Fibroblast of lung (primary cell): Measurements from ENCODE around the gene TSHZ2. TPM values are rescaled to one million over a fixed set of nuclear protein-coding genes. Genes with fewer than 3 reads are reported as not detected.

Experiments used
- DNase-seq, 2 donors: peaks; one replicate each; pipeline versions ENCODE4 v3.0.0 to v3.0.0-alpha.2; 2010; ENCODE audit warnings: low read depth in 2 of 2
- H2AFZ ChIP-seq: 2 replicates; pipeline ENCODE4 v1.5.1; 2012; ENCODE audit warnings: low read length, control low read depth, inconsistent platforms
- H3K27ac ChIP-seq: 2 replicates; pipeline ENCODE4 v1.5.1; 2011; ENCODE audit warnings: low read length, control low read depth; ENCODE audit not compliant: insufficient read depth
- H3K27me3 ChIP-seq: 2 replicates; pipeline ENCODE4 v1.5.1; 2011; ENCODE audit warnings: mild to moderate bottlenecking, low read length; ENCODE audit not compliant: control insufficient read depth, insufficient read depth
- H3K36me3 ChIP-seq: 2 replicates; pipeline ENCODE4 v1.5.1; 2011; ENCODE audit warnings: low read length; ENCODE audit not compliant: control insufficient read depth, insufficient read depth
- H3K4me1 ChIP-seq: 2 replicates; pipeline ENCODE4 v1.5.1; 2011; ENCODE audit warnings: low read length; ENCODE audit not compliant: control insufficient read depth, insufficient read depth; ENCODE audit errors: extremely low read depth
- H3K4me2 ChIP-seq: 2 replicates; pipeline ENCODE4 v1.5.1; 2011; ENCODE audit warnings: low read length, control low read depth; ENCODE audit not compliant: insufficient read depth; ENCODE audit errors: extremely low read depth
- H3K4me3 ChIP-seq, 4 experiments: fragments of 200-600 bp in 1 of 4; sonication (generic) in 1 of 4; replicated peaks in 1 of 4; 2 replicates each; pipeline ENCODE4 v1.5.1; 2011 to 2016; ENCODE audit warnings: low read length in 4 of 4, low read depth in 3 of 4, mild to moderate bottlenecking in 3 of 4, control low read depth in 2 of 4, inconsistent platforms in 1 of 4, mixed read lengths in 1 of 4; ENCODE audit not compliant: insufficient read depth in 1 of 4; ENCODE audit errors: control extremely low read depth in 1 of 4
- H3K79me2 ChIP-seq: 2 replicates; pipeline ENCODE4 v1.5.1; 2012; ENCODE audit warnings: mild to moderate bottlenecking, low read length, inconsistent platforms; ENCODE audit not compliant: control insufficient read depth, insufficient read depth
- H3K9ac ChIP-seq: 2 replicates; pipeline ENCODE4 v1.5.1; 2011; ENCODE audit warnings: mild to moderate bottlenecking, low read length, control low read depth; ENCODE audit not compliant: insufficient read depth
- H3K9me3 ChIP-seq: 2 replicates; pipeline ENCODE4 v1.5.1; 2012; ENCODE audit warnings: low read depth, low read length; ENCODE audit not compliant: control insufficient read depth, insufficient read depth
- H4K20me1 ChIP-seq: 2 replicates; pipeline ENCODE4 v1.5.1; 2011; ENCODE audit warnings: low read length; ENCODE audit not compliant: control insufficient read depth, insufficient read depth; ENCODE audit errors: extremely low read depth
- CTCF ChIP-seq, 2 donors: IDR thresholded peaks in 1 of 2; conservative IDR thresholded peaks in 1 of 2; 1 replicate in 1 of 2; 2 replicates in 1 of 2; pipeline ENCODE4 v1.5.1; 2011 to 2012; ENCODE audit warnings: low read length in 2 of 2, control low read depth in 1 of 2, inconsistent platforms in 1 of 2, low read depth in 1 of 2, mild to moderate bottlenecking in 1 of 2
- EZH2 ChIP-seq: IDR thresholded peaks from 2 replicates; pipeline ENCODE4 v1.5.1; 2012; ENCODE audit warnings: low read length, control low read depth, mild to moderate bottlenecking; ENCODE audit errors: missing control alignments
- polyA plus RNA-seq, 2 donors: library from polyadenylated mRNA; depleted of rRNA in 1 of 2; stranded (reverse) in 1 of 2; unstranded in 1 of 2; fragments of >200 nt; gene quantifications; 2 replicates each; pipeline ENCODE4 v1.2.1, GENCODE V29; 2011 to 2012; ENCODE audit warnings: missing spikeins in 1 of 2
- total RNA-seq: library from RNA; depleted of rRNA; stranded (reverse); fragments of >200 nt; gene quantifications from 2 replicates; pipeline ENCODE4 v1.2.1, GENCODE V29; 2014

The TSHZ2 gene
- total and polyA plus RNA-seq, 2 donors (not counting 1 experiment from before 2014, with no cell fraction given), result 0.15 to 2.6 TPM

GRCh38 chr20:53227523-53227922, 255.4 kb downstream of the TSHZ2 start:
- Histone ChIP-seq H2AFZ (no peak overlapping the region), H3K4me2 (no peak overlapping the region), H3K27ac (no peak overlapping the region), H3K4me3 (no peak overlapping the region), H3K27me3 (no peaks in the 10 kb centered on the region), H3K9me3 (no peaks in the 10 kb centered on the region), H3K4me1 (no peaks in the 10 kb centered on the region), H4K20me1 (no peaks in the 10 kb centered on the region), H3K36me3 (no peaks in the 10 kb centered on the region), H3K79me2 (no peaks in the 10 kb centered on the region), H3K9ac (no peak overlapping the region)
- peak; percentile 36 to 75 for DNase-seq
- TF ChIP-seq EZH2, result no peak
- TF ChIP-seq CTCF (conservative IDR thresholded peaks at IDR 0.05 in 1 of 2, IDR thresholded peaks at IDR 0.05 in 1 of 2; ENCODE audit: low read depth in 1 of 2, low read length in 2 of 2), result no peak

GRCh38 chr20:53231061-53231460, 258.9 kb downstream of the TSHZ2 start:
- TF ChIP-seq CTCF (conservative IDR thresholded peaks at IDR 0.05 in 1 of 2, IDR thresholded peaks at IDR 0.05 in 1 of 2; ENCODE audit: low read depth in 1 of 2, low read length in 2 of 2) (no peak), EZH2 (no peak)
- Histone ChIP-seq H3K36me3 (no peaks in the 10 kb centered on the region), H2AFZ (no peak overlapping the region), H3K4me3 (no peak overlapping the region), H3K27me3 (no peaks in the 10 kb centered on the region), H4K20me1 (no peaks in the 10 kb centered on the region), H3K9me3 (no peaks in the 10 kb centered on the region), H3K9ac (no peak overlapping the region), H3K4me2 (no peak overlapping the region), H3K4me1 (no peaks in the 10 kb centered on the region), H3K79me2 (no peaks in the 10 kb centered on the region), H3K27ac (no peak overlapping the region)
- DNase-seq, result no peak

- no peak overlapping the region for H3K4me2 ChIP-seq
- H3K27me3 ChIP-seq, result no peaks in the 10 kb centered on the region
- no peak overlapping the region for H3K4me3 ChIP-seq
- no peaks in the 10 kb centered on the region for H4K20me1 ChIP-seq
- H3K27ac ChIP-seq, result no peak overlapping the region
- H2AFZ ChIP-seq, result no peak overlapping the region
- no peaks in the 10 kb centered on the region for H3K36me3 ChIP-seq
- DNase-seq, result no peak
- H3K4me1 ChIP-seq, result no peaks in the 10 kb centered on the region
- H3K9me3 ChIP-seq, result no peaks in the 10 kb centered on the region
- no peak overlapping the region for H3K9ac ChIP-seq
- no peaks in the 10 kb centered on the region for H3K79me2 ChIP-seq
- TF ChIP-seq CTCF (conservative IDR thresholded peaks at IDR 0.05 in 1 of 2, IDR thresholded peaks at IDR 0.05 in 1 of 2; ENCODE audit: low read depth in 1 of 2, low read length in 2 of 2), result no peak
- no peak for TF ChIP-seq EZH2
Observed at GRCh38 chr20:53237461-53237860, 265.3 kb downstream of the TSHZ2 start.
